Esophagus (tissue), 2 donors: ENCODE measurements around the gene PREP. TPM values are rescaled to one million over a fixed set of nuclear protein-coding genes. Genes with fewer than 3 reads are reported as not detected.

ENCODE experiments used
- H3K27ac ChIP-seq, 2 donors: one replicate each; pipeline ENCODE4 v1.5.1; 2013; ENCODE audit warnings: low read depth in 2 of 2, mild to moderate bottlenecking in 2 of 2, inconsistent platforms in 1 of 2, low read length in 1 of 2, moderate library complexity in 1 of 2
- H3K27me3 ChIP-seq, 2 donors: one replicate each; pipeline ENCODE4 v1.6.1; 2013; ENCODE audit warnings: low read length in 2 of 2, control low read depth in 1 of 2, mild to moderate bottlenecking in 1 of 2; ENCODE audit not compliant: insufficient read depth in 2 of 2, control insufficient read depth in 1 of 2
- H3K36me3 ChIP-seq, 2 donors: one replicate each; pipeline ENCODE4 v1.6.1; 2013; ENCODE audit warnings: low read length in 1 of 2; ENCODE audit not compliant: control insufficient read depth in 2 of 2, insufficient read depth in 2 of 2
- H3K4me1 ChIP-seq, 2 donors: one replicate each; pipeline ENCODE4 v1.6.1; 2013; ENCODE audit warnings: low read length in 1 of 2; ENCODE audit not compliant: control insufficient read depth in 2 of 2, insufficient read depth in 2 of 2
- H3K4me3 ChIP-seq, 2 donors: one replicate each; pipeline ENCODE4 v1.5.1; 2013; ENCODE audit warnings: low read length in 2 of 2, mild to moderate bottlenecking in 2 of 2, low read depth in 1 of 2, moderate library complexity in 1 of 2
- H3K9me3 ChIP-seq, 2 donors: one replicate each; pipeline ENCODE4 v1.6.1; 2013; ENCODE audit warnings: mild to moderate bottlenecking in 2 of 2, low read depth in 1 of 2, low read length in 1 of 2, moderate library complexity in 1 of 2; ENCODE audit not compliant: control insufficient read depth in 2 of 2, insufficient read depth in 1 of 2
- WGBS, 2 donors: extraction: QIAGEN DNeasy Blood & Tissue Kit; methylation state at CpG; one replicate each; pipeline ENCODE4 v1.1.7; 2013; 5-methylcytosine and 5-hydroxymethylcytosine counted together
- polyA plus RNA-seq, 2 donors: library from polyadenylated mRNA; stranded (reverse); fragments of 200-250 nt; gene quantifications; one replicate each; pipeline ENCODE4 v1.2.3, GENCODE V29; 2013
- donor health status: healthy with polysubstance abuse.
- donor health status: Bipolar disorder and iron deficiency.

PREP gene
- polyA plus RNA-seq, 2 donors: 11.2 to 17.4 TPM

- Histone ChIP-seq H3K4me3 (no peak overlapping the region), H3K9me3 (no peaks in the 10 kb centered on the region), H3K4me1 (no peaks in the 10 kb centered on the region), H3K27me3 (no peaks in the 10 kb centered on the region), H3K27ac (no peak overlapping the region), H3K36me3 (peaks cover 0 to 8% of the 10 kb centered on the region in 2 donors)
- 85 to 88% methylated on average over 1 of the region's 1 CpG for WGBS, 2 donors
These were observed 97.4 kb downstream of the PREP start for GRCh38 chr6:105305521-105305920.

GRCh38 chr6:105304825-105305224 is 98.1 kb downstream of the PREP start:
- Histone ChIP-seq H3K9me3 (no peaks in the 10 kb centered on the region), H3K36me3 (peaks cover 0 to 8% of the 10 kb centered on the region in 2 donors), H3K27ac (no peak overlapping the region), H3K4me1 (no peaks in the 10 kb centered on the region), H3K4me3 (no peak overlapping the region), H3K27me3 (no peaks in the 10 kb centered on the region)

GRCh38 chr6:105304366-105304765 is 98.5 kb downstream of the PREP start:
- Histone ChIP-seq H3K9me3 (no peaks in the 10 kb centered on the region), H3K36me3 (peaks cover 0 to 8% of the 10 kb centered on the region in 2 donors), H3K4me3 (no peak overlapping the region), H3K4me1 (no peaks in the 10 kb centered on the region), H3K27me3 (no peaks in the 10 kb centered on the region), H3K27ac (no peak overlapping the region)
- 97 to 100% methylated on average over 3 of the region's 3 CpGs for WGBS, 2 donors

GRCh38 chr6:105302617-105303128 is 100.2 kb downstream of the PREP start:
- Histone ChIP-seq H3K27ac (no peak overlapping the region), H3K36me3 (peaks cover 0 to 15% of the 10 kb centered on the region in 2 donors), H3K27me3 (no peaks in the 10 kb centered on the region), H3K4me1 (no peaks in the 10 kb centered on the region), H3K9me3 (no peaks in the 10 kb centered on the region), H3K4me3 (no peak overlapping the region)
- 95 to 96% methylated on average over 16 of the region's 16 CpGs for WGBS, 2 donors

- WGBS, 2 donors: 91 to 93% methylated on average over 18 of the region's 18 CpGs
- peaks cover 0 to 15% of the 10 kb centered on the region in 2 donors for H3K36me3 ChIP-seq
- no peak overlapping the region for H3K4me3 ChIP-seq
- no peak overlapping the region for H3K27ac ChIP-seq
- H3K27me3 ChIP-seq: no peaks in the 10 kb centered on the region
- H3K9me3 ChIP-seq: no peaks in the 10 kb centered on the region
- no peaks in the 10 kb centered on the region for H3K4me1 ChIP-seq
These were observed 100.9 kb downstream of the PREP start for GRCh38 chr6:105301756-105302616.

- WGBS, 2 donors: 85 to 92% methylated on average over 4 of the region's 4 CpGs
- Histone ChIP-seq H3K4me3 (no peak overlapping the region), H3K27me3 (no peaks in the 10 kb centered on the region), H3K9me3 (no peaks in the 10 kb centered on the region), H3K27ac (no peak overlapping the region), H3K36me3 (peaks cover 0 to 13% of the 10 kb centered on the region in 2 donors), H3K4me1 (no peaks in the 10 kb centered on the region)
These were observed 101.8 kb downstream of the PREP start for GRCh38 chr6:105301072-105301503.

GRCh38 chr6:105300090-105300489 is 102.8 kb downstream of the PREP start:
- H3K4me1 ChIP-seq: no peaks in the 10 kb centered on the region
- no peaks in the 10 kb centered on the region for H3K9me3 ChIP-seq
- 94 to 96% methylated on average over 5 of the region's 5 CpGs for WGBS, 2 donors
- H3K27ac ChIP-seq: no peak overlapping the region
- no peaks in the 10 kb centered on the region for H3K27me3 ChIP-seq
- peaks cover 0 to 12% of the 10 kb centered on the region in 2 donors for H3K36me3 ChIP-seq
- no peak overlapping the region for H3K4me3 ChIP-seq

- Histone ChIP-seq H3K9me3 (no peaks in the 10 kb centered on the region), H3K27me3 (no peaks in the 10 kb centered on the region), H3K27ac (no peak overlapping the region), H3K36me3 (peaks cover 3 to 7% of the 10 kb centered on the region in 2 donors), H3K4me1 (no peaks in the 10 kb centered on the region), H3K4me3 (no peak overlapping the region)
- WGBS, 2 donors: 85 to 98% methylated on average over 2 of the region's 2 CpGs
These were observed 108.8 kb downstream of the PREP start for GRCh38 chr6:105294129-105294528.

GRCh38 chr6:105292689-105293339 is 110.1 kb downstream of the PREP start:
- no peak overlapping the region for H3K4me3 ChIP-seq
- H3K9me3 ChIP-seq: no peaks in the 10 kb centered on the region
- whole genome bisulfite sequencing, 2 donors: 94% methylated on average over 4 of the region's 4 CpGs
- no peaks in the 10 kb centered on the region for H3K27me3 ChIP-seq
- H3K27ac ChIP-seq: no peak overlapping the region
- peaks cover 0 to 3% of the 10 kb centered on the region in 2 donors for H3K36me3 ChIP-seq
- no peaks in the 10 kb centered on the region for H3K4me1 ChIP-seq
